Measurements from ENCODE around the gene SLC44A1.

GRCh38 chr9:105255421-105255820 lies 11.0 kb downstream of the SLC44A1 start:
- TF ChIP-seq CTCF (IDR thresholded peaks at IDR 0.05) (no peak), POLR2A (IDR thresholded peaks at IDR 0.05) (no peak)

Data from adrenal gland (tissue), 5 donors.